IPS-18c (cell line): Measurements from ENCODE around the gene XRCC4.

ENCODE experiments used
- H3K4me3 ChIP-seq: 2 replicates; pipeline ENCODE4 v1.7.0; 2013; ENCODE audit warnings: low read depth, mild to moderate bottlenecking, low read length, moderate library complexity; ENCODE audit not compliant: insufficient read depth
- H3K9me3 ChIP-seq: one replicate; pipeline ENCODE4 v1.6.1; 2013; ENCODE audit warnings: mild to moderate bottlenecking, low read length, moderate library complexity; ENCODE audit not compliant: control insufficient read depth, insufficient read depth

The XRCC4 gene

DNA sequence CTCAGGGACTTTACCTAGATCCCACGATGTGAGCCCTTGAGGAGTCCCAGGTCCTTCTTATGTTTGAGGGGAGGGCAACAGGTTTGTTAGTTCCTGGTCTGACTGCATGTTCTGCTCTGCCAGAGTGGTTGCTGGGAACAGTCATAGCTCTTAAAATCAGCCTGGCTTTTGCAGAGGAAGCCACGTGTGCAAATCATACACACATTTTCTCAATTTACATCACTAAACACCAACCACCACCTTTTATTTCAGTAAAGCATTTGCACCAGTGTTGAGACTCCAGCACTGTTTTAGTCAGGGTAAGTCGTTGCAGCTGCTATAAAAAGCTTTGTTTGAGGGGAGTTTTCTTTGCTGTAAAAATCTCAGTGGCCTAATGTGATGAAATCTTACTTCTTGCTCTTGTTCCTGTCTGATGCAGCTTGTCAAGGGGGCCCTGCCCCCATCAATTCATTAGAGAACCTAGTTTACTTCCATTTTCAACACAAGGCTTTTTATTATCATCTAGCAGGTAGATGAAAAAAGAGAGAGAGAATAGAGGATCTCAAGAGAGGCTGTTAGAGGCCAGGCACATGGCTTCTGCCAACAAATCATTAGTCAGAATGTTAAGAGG lies 323.9 kb downstream of the XRCC4 start:
- no peaks in the 10 kb centered on the region for H3K9me3 ChIP-seq
- H3K4me3 ChIP-seq = no peak overlapping the region

DNA sequence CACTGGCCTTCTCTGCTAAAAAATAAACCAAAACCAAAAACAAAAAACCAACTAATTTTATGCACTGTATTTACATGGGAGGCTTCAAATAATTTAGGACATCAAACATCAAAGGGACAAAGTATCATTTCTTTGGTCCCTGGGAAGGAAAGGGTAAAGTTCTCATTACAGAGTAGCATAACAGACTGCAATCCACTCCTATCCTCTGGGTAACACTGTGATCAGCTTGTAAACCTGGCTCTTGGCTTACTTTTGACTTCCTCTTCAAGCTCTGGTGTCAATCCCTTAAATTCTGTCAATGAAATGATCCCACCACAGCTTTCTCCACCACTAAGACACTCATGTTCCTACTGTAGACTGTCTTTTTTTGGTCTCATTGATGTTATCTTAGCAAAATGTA lies 324.4 kb downstream of the XRCC4 start:
- H3K9me3 ChIP-seq = no peaks in the 10 kb centered on the region
- no peak overlapping the region for H3K4me3 ChIP-seq
